ENCODE data around the gene SLC50A1.

The SLC50A1 gene

GRCh38 chr1:155139895-155140629 lies 4.4 kb downstream of the SLC50A1 start, which contains the start of gene DPM3 (continued):
- TF ChIP-seq ZNF658 (tag by site-specific recombination; IDR thresholded peaks at IDR 0.05) (no peak), ZNF292 (tag by site-specific recombination; IDR thresholded peaks at IDR 0.05; ENCODE audit: borderline replicate concordance, low read depth) (no peak), REPIN1 (tag by site-specific recombination; IDR thresholded peaks at IDR 0.05; ENCODE audit: low read depth) (no peak), ZNF121 (tag by site-specific recombination; IDR thresholded peaks at IDR 0.05) (no peak), ZNF692 (tag by site-specific recombination; IDR thresholded peaks at IDR 0.05) (peak; percentile 88; the same call in 1 of the 2 replicates), PRDM10 (tag by site-specific recombination; IDR thresholded peaks at IDR 0.05) (peak; percentile 97), ZNF501 (tag by site-specific recombination; IDR thresholded peaks at IDR 0.05) (peak; percentile 79), ZNF341 (tag by site-specific recombination; IDR thresholded peaks at IDR 0.05; ENCODE audit: low read depth) (peak; percentile 92), ZBTB20 (tag by site-specific recombination; IDR thresholded peaks at IDR 0.05) (peak; percentile 70; the same call in 1 of the 2 replicates), SP2 (tag by site-specific recombination; IDR thresholded peaks at IDR 0.05) (peak; percentile 91), ZBTB48 (tag by site-specific recombination; IDR thresholded peaks at IDR 0.05) (peak; percentile 55; the same call in 1 of the 2 replicates), GLIS1 (tag by site-specific recombination; IDR thresholded peaks at IDR 0.05) (peak; percentile 74), ZFP41 (tag by site-specific recombination; IDR thresholded peaks at IDR 0.05; ENCODE audit: borderline replicate concordance) (no peak), ZBTB8A (tag by site-specific recombination; IDR thresholded peaks at IDR 0.05) (0 out of 2 replicates have a peak, but pooled peaks have one; percentile 93), ZFP3 (tag by site-specific recombination; IDR thresholded peaks at IDR 0.05; ENCODE audit: low read depth) (no peak), ZEB2 (tag by site-specific recombination; IDR thresholded peaks at IDR 0.05) (peak; percentile 71), KLF17 (tag by site-specific recombination; IDR thresholded peaks at IDR 0.05) (0 out of 2 replicates have a peak, but pooled peaks have one; percentile 82), ZSCAN23 (tag by site-specific recombination; IDR thresholded peaks at IDR 0.05) (peak; percentile 68), ZNF23 (tag by site-specific recombination; IDR thresholded peaks at IDR 0.05; ENCODE audit: borderline replicate concordance) (no peak), PRDM4 (tag by site-specific recombination; IDR thresholded peaks at IDR 0.05) (peak; percentile 28; the same call in 1 of the 2 replicates), ZNF335 (tag by site-specific recombination; conservative IDR thresholded peaks at IDR 0.05) (peak; percentile 96), ZNF76 (tag by site-specific recombination; IDR thresholded peaks at IDR 0.05; ENCODE audit: borderline replicate concordance, low read depth) (peak; percentile 97), ZNF223 (tag by site-specific recombination; IDR thresholded peaks at IDR 0.05) (no peak), YY2 (tag by site-specific recombination; IDR thresholded peaks at IDR 0.05) (0 out of 2 replicates have a peak, but pooled peaks have one; percentile 52), ZNF169 (tag by site-specific recombination; IDR thresholded peaks at IDR 0.05) (no peak), ZIC2 (tag by site-specific recombination; IDR thresholded peaks at IDR 0.05) (peak; percentile 67)
- TF ChIP-seq, protein P1, sequence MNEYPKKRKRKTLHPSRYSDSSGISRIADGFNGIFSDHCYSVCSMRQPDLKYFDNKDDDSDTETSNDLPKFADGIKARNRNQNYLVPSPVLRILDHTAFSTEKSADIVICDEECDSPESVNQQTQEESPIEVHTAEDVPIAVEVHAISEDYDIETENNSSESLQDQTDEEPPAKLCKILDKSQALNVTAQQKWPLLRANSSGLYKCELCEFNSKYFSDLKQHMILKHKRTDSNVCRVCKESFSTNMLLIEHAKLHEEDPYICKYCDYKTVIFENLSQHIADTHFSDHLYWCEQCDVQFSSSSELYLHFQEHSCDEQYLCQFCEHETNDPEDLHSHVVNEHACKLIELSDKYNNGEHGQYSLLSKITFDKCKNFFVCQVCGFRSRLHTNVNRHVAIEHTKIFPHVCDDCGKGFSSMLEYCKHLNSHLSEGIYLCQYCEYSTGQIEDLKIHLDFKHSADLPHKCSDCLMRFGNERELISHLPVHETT (tag by site-specific recombination; IDR thresholded peaks at IDR 0.05): peak; percentile 62
- TF ChIP-seq, protein P2, sequence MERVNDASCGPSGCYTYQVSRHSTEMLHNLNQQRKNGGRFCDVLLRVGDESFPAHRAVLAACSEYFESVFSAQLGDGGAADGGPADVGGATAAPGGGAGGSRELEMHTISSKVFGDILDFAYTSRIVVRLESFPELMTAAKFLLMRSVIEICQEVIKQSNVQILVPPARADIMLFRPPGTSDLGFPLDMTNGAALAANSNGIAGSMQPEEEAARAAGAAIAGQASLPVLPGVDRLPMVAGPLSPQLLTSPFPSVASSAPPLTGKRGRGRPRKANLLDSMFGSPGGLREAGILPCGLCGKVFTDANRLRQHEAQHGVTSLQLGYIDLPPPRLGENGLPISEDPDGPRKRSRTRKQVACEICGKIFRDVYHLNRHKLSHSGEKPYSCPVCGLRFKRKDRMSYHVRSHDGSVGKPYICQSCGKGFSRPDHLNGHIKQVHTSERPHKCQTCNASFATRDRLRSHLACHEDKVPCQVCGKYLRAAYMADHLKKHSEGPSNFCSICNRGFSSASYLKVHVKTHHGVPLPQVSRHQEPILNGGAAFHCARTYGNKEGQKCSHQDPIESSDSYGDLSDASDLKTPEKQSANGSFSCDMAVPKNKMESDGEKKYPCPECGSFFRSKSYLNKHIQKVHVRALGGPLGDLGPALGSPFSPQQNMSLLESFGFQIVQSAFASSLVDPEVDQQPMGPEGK (tag by site-specific recombination; IDR thresholded peaks at IDR 0.05): peak; percentile 94

Data from HEK293 (cell line).